Limb (tissue), 2 donors: ENCODE results near the gene MICAL3.

Source experiments
- DNase-seq, 2 donors: peaks; one replicate each; pipeline ENCODE4 v3.0.0-alpha.2; 2016; ENCODE audit errors: extremely low spot score in 2 of 2

The MICAL3 gene

GRCh38 chr22:17820879-17821439, 203.4 kb downstream of the MICAL3 start:
- DNase-seq: no peak

GRCh38 chr22:17818649-17819048, 205.7 kb downstream of the MICAL3 start:
- no peak for DNase-seq

- no peak for DNase-seq
Observed at GRCh38 chr22:17818180-17818579, 206.2 kb downstream of the MICAL3 start.

- no peak for DNase-seq
Observed at GRCh38 chr22:17817511-17818065, 206.8 kb downstream of the MICAL3 start.

- DNase-seq: no peak
Observed at GRCh38 chr22:17817079-17817478, 207.3 kb downstream of the MICAL3 start.

- no peak for DNase-seq
Observed at GRCh38 chr22:17816649-17817048, 207.7 kb downstream of the MICAL3 start.

- DNase-seq: no peak
Observed at GRCh38 chr22:17815703-17816254, 208.6 kb downstream of the MICAL3 start.

DNA sequence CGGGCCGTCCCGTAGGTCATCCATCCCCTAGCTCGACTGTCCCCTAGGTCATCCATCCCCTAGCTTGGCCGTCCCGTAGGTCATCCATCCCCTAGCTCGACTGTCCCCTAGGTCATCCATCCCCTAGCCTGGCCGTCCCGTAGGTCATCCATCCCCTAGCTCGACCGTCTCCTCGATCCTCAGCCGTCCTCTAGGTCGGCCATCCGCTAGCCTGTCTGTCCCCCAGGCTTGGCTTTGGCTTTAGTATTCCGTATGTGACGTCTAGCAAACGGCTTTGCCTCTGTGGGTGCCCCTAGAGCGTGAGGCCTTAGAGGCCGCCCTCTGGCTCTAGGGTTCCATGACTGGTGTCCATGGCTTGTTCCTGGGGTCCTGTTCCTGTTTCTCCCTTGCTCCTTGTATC, 209.5 kb downstream of the MICAL3 start:
- DNase-seq: no peak

DNA sequence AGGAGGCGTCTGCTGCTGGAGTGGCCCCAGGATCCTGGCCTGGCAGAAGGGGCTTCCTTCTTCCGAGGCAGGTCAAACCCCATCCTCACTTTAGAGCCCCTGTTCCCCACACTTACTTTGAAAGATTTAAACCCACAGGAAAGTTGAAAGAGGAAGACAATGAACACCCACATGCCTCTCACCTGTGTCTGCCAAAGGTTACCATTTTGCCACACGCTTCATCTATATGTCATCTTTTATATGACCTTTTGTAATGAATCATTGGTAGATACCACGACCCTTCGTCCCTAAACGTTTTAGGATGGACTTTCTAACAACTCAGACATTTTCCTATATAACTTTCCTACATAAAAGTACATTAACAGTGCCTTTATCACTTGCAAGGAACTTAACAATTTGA, 210.3 kb downstream of the MICAL3 start:
- DNase-seq: no peak

- DNase-seq: no peak
Observed at GRCh38 chr22:17811119-17811518, 213.2 kb downstream of the MICAL3 start.

DNA sequence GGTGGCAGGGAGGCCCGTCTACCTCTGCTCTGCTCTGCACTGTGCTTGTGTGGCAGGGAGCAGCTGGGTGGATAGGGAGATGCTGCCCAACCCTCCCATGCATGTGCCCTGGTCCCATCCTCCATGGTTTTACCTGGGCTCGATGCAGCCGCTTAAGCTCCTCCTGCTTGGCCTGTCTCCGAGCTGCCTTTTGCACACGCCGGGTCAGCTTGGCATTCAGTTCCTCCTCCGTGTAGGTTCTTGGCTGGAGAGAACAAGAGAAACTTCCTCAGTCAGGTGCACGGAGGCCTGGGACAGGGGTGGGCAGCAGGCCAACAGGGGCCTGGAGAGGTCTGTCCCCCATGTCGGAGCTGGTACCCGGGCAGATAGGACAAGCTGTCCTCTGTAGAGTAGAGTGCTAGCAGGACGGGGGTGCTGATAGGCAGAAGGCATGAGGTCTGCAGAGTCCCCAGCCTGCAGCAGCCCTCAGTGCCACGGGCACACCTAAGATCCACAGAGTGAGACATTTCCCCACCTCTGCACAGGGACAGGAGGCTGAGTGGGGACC, 213.7 kb downstream of the MICAL3 start:
- no peak for DNase-seq

- DNase-seq: no peak
Observed at GRCh38 chr22:17808693-17809403, 215.5 kb downstream of the MICAL3 start.

DNA sequence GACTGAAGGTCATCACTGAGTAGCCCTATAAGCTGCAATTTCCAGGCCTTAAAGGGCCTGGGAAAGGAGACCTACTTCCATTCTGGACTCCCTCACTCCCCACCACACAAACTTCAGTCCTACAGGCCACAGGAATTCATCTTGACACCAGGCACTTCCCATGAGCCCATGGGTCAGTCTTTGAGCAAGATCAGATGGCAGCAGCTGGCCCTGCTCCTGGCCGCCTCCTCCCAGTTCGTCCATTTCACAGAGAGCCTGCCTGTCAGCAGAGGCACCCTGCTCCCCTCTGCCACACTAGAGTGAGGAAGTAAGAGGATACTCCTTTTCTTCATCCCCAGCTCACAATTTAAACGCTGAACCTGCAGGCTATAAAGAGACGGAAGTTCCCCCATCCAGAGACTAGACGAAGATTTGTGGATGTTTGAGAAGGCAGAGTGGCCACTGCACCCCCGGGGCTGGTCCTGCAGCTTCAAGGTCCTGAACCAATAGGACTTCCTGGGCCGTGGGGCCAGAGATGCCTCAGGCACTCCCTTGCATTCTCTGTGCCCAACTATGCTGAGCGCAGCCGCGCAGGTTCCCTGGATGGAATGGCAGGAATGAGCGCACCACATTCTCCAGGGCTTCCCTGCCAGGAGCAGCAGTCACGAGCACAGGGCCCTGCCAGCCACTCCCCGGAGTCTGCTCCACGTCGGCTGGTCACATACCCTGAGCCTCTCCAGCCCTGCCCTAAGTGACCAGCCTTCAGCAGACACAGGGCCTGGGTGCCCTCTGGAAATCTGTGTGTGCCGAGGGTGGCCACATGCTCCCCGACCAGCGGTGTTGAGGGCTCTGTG, 216.6 kb downstream of the MICAL3 start:
- no peak for DNase-seq

DNA sequence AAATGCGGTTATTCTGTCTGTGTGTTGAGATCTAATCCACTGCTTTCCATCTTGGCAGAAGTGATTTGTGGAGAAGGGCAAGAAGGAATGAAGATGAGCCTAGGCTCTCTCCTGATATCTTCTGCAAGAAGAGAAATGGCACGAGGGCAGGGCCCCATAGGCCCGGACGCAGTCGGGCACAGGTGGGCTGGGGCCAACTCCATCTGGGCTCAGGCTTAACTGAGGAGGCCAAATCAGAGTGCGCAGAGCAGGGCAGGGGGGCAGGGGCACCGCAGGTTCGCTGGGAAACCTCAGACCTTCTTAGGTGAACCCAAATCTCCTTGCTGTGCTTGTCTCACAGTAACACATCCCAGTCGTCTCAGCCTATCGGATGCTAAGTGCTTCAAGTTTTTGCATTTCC, 217.3 kb downstream of the MICAL3 start:
- no peak for DNase-seq

GRCh38 chr22:17806437-17806836, 217.9 kb downstream of the MICAL3 start:
- DNase-seq: no peak

GRCh38 chr22:17804331-17805080, 219.9 kb downstream of the MICAL3 start:
- no peak for DNase-seq

GRCh38 chr22:17803609-17804270, 220.6 kb downstream of the MICAL3 start:
- DNase-seq: no peak

DNA sequence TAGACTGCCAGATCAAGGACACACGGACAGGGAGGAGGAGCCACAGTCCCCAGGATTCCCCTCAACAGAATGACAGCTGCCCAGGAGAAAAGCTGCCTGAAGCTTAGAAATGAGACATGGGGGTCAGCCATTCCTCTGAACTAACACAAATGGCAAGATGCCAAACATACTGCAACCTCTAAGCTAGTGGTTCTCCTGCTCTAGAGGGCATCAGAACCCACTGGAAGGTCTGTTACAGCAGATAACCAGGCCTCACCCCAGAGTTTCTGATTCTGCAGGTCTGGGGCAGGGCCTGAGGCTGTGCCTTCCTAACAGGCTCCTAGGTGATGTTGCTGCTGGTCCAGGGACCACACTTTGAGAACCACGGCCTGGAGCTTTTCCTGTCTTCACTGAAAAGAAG, 221.5 kb downstream of the MICAL3 start:
- no peak for DNase-seq

GRCh38 chr22:17802411-17802810, 221.9 kb downstream of the MICAL3 start:
- no peak for DNase-seq
